Measurements from ENCODE around the gene LMO2.
"Not testable (repeated sequence)": the region's sequence is repeated elsewhere in the genome, so short reads cannot be mapped to it uniquely, and the experiment has no call there.

The LMO2 gene

DNA sequence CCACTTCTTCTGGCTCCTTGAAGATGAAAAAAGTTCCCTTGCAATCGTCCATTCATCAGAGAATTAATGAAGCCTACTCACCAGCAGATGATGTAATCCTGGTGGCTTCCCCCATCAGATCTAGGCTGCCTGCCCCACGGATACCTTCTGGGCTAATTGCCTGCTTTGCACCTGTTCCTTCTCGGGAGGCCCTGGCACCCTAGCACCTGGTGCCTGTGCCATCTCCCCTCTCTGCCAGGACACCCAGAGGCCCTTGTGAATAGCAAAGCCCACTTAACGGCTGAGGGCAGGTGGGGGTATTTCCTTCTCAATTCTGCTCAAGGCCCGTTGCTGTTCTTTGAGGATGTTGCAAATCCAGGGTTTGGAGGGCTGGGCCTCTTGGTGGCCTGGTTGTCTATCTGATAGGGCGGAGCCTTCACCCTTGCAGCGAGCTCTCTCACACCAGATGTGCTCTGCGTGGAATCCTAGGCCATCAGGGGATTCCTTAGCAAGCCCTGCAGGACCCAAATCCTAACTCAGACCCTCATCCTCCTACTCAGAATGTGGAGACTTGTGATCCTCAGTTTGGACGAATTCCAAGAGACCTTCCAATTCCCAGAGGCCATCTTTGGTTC is at the start of gene LMO2:
TSS of gene LMO2 (minus strand) at position 363 of the 614 bp plus-strand sequence. CDS start 22,360 bp downstream, outside the sequence.
- no peak for DNase-seq

DNA sequence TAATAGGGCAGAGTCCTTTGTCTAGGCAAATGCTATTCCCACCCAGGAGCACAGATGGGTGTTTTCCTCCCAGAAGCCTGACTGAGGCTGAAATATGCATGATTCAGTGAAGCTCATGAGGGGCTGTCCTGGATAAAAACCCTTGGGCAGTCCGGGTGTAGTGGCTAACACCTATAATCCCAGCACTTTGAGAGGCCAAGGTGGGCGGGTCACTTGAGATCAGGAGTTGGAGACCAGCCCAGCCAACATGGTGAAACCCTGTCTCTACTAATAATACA is 48.6 kb upstream of the LMO2 start:
- DNase-seq = no peak

DNA sequence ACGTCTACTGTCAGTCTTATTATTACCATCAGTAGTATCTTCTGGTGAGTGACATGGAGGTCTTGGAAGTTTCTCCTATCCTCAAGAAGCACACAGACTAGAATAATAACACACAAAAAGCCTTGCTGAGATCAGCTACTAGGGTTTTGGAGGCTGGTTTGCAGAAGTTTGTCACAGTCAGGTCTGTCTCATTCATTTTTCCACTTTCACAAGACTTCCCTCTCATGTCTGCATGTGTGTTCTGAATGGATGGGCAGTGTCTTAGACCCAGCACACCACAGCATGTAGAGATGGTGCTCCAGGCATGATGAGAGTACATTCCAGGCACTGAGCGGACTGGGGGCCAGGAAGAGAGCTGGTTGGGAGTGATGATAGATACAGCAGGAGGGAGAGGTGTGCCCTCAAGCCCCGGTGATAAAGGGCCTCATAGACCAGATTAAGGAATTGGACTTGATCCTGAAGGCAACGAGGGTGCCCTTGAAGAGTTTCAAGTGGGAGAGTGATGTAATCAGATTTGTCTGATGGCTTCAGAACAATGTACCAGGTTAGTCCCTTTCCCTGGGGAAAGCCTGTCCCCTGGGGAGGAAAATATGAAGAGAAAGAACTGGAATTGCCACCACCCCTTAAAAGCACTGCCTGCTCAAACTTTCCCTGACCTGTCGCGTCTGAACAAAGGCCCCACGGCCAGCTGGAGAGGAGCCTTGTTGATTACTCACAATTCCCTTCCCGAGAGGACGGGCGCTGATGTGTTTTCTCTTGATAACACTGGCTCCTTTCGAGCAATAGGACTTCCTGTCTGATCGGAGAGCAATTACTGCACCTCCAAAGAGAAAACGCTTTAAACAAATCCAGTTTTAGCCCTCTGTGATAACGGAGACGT is 45.1 kb upstream of the LMO2 start:
- DNase-seq = no peak

DNA sequence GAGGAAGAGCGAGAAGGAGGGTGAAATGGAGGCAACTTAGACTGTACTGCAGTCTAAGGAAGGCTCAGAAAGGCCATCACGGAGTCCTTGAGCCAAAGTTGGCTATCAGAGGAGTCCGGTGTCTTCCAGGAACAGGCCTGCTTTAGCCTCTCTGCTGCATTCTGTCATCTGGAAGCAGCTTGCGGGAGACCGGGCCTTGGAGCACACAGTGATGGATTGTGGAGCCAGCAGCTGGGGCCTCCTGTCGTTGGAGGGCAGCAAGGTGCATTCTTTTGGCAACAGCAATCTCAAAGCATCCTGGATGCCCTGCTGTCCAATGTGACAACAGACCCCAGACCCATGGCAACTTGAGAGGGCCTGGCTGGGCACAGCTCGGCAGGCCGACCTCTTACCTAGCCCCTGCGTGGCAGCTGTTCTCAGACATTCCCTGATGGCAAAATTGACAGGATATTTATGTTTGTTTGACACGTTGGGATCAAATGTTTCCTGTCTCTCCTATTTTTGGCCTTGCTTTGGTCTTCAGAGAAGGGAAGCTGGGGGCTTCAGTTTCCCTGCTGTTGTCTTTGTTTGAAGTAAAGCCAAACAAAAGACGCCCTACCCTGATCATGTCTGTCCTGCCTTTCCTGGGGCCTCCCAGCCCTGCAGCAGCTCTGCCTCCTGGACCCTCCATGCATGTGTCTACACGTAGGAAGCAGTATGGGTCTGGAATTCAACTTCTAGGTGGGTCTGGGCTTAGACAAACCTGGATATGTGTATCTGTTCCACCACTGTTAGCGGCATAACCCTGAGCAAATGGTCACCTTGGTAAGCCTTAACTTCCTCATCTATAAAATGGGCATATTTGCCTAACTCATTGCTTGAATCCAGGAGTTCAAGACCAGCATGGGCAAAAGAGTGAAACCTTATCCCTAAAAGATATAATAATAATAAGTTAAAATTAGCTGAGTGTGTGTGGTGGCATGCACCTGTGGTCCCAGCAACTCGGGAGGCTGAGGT is 43.9 kb upstream of the LMO2 start:
- DNase-seq = no peak

DNA sequence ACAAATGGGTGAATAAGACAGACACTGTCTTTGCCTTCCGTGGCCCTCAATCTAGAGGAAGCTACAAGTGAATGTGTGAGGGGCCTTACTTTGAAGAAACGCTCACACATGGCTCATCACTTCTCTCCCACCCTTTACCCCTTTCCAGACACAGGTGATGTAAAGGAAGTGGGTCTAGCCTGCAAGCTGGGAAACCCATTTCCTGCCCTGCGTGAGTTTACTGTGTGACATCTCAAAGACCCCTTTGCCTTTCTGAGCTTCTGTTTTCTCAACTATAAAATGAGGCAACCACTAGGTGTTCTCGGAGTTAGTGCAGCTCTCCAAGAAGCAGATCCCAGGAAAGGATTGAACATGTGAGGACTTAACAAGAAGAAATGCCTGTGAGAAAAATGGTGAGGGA is 43.1 kb upstream of the LMO2 start:
- DNase-seq = no peak

DNA sequence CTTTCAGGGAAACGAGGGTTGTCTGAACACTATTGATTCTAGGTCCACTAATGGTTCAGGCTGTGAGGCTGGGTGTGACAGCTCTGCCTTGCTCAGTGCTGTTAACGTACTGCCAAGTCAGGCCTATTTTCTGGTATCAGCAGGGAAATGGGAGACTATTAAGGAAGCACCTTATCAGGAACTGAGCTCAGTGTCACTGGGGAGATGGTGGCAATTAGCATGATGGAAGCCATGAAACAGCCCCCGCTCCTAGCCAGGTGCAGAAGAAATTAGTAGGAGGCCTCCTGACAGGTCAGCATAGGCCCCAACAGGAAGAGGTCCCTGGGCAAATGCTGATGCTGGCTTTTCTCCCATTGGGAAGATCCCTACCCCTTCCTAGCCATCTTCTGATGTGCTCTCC is 42.6 kb upstream of the LMO2 start:
- no peak for DNase-seq

DNA sequence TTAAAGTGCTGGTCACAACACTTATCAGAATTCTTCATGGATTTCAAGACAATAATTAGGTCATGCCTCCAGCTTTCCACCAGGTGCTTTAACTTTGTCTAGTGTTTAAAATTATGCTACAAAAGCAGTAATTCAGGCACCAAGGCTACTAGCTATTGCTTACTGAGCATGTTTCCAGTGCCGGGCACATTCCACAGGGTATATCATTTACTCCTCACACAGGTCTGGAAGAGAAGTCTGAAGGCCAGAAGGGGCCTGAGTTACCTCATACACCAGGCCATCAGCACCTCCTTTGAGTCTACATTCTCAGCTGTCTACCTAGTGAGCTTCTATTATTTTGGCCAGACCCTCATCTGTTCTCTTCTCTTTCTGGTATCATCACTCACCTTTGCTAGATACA is 41.7 kb upstream of the LMO2 start:
- no peak for DNase-seq

DNA sequence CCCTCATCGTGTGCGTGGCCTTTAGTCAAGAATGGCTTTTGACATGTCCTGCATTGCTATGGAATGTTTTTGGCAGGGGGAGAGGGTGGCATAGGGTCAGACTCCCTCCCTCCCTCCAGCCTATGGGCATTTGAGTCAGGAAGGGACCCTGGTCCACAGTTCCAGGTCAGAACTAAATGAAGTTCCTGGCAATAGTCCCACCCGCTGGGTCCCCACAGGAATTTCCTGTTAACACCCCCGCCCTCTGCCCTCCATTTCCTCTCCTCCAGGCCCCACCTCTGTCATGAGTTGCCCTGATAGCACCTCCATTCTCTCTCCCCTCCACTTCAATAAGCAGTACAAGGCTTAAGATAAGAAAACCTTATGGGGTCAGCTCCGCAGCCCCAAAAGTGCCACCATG is 40.8 kb upstream of the LMO2 start:
- DNase-seq = no peak

DNA sequence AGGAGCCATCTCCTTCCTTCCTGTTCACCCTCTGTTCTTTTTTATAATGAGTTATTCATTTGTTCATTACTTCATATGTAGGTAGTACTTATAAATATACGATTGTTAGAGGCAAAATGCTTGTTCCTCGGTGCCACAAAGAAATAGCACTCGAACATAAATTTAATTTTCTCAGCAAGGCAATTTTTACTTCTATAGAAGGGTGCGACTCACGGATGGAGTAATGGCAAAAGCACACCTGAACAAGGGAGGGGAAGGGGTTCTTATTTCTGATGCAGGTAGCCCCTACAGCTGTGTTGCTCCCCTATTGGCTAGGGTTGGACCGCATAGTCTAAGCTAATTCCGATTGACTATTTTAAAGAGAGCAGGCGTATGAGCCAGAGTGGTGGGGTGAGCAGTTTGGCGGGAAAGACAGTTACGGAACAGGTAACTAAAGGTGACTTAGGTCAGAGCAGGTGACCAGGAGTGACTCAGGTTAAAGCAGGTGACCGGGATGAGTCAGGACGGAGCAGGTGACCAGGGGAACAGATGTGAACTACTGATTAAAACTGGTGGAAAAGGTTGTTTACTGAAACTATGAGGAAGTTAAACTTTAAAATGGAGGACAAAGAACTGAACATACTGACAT is 40.0 kb upstream of the LMO2 start:
- DNase-seq = not testable (repeated sequence)

DNA sequence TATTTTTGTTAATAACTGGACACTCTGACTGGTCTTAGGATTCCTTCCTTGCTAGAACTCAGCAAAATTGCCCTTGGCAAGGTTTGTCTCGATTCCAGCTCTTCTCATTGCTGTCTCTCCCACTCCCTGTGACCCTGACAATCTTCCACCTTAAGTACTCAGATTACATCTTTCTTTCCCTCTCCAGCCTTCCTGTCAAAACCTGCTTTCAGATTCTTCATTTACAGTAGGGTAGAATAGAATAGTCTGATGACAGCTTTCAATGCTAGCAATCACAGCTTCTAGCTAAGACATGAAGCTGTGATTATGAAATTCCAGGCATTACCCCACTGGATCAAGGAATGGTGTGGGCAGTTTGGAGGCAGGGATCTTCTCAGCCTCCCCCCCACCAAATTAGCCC is 39.2 kb upstream of the LMO2 start:
- DNase-seq = no peak

DNA sequence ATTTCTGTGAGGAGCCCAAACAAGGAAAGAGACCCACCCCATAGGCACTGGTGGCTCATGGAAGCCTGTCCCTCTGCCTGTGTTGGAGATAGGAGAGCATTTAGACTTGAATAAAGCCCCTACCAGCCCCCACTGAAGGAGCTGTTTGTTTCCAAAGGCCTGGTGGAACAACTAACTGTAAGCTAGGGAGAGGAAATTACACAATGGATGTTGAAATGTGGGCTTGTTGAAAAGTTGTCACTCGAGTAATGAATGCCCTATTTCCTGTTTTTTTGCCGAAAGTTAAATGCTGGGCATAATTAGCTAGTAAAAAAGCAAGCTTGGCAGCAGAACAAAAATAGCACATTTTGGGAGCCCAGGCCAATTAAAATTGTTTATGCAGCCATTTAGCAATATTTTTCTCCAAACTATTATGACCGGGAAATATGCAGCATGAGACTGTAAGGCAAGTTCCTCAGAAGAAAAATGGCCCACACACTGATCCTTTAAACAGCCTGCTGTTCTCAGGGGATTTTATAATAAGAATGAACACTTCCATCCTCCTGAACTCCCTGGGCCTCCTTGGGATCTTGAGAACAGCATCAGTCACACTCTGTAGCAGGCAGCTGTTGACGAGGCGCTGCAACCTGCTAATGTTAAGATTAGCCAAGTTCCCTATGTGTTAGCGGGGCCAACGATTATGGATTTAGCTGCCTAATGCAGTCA is 38.6 kb upstream of the LMO2 start:
- no peak for DNase-seq

DNA sequence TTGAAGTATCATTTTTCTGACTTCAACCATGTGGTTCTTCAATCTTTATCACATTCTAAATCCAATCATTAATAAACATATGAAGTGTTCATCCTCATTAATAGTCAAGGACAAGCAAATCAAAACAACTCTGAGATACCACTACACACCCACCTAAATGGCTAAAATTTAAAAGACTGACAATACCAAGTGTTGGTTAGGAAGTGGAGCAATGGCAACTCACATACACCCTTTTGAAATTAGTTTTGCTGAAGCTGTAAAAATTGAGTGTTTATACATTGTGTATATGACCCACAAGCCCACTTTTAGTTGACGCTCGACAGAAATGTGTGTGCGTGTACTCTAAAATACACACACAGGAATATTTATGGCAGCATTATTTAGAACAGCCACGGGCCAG is 36.7 kb upstream of the LMO2 start:
- DNase-seq = no peak

DNA sequence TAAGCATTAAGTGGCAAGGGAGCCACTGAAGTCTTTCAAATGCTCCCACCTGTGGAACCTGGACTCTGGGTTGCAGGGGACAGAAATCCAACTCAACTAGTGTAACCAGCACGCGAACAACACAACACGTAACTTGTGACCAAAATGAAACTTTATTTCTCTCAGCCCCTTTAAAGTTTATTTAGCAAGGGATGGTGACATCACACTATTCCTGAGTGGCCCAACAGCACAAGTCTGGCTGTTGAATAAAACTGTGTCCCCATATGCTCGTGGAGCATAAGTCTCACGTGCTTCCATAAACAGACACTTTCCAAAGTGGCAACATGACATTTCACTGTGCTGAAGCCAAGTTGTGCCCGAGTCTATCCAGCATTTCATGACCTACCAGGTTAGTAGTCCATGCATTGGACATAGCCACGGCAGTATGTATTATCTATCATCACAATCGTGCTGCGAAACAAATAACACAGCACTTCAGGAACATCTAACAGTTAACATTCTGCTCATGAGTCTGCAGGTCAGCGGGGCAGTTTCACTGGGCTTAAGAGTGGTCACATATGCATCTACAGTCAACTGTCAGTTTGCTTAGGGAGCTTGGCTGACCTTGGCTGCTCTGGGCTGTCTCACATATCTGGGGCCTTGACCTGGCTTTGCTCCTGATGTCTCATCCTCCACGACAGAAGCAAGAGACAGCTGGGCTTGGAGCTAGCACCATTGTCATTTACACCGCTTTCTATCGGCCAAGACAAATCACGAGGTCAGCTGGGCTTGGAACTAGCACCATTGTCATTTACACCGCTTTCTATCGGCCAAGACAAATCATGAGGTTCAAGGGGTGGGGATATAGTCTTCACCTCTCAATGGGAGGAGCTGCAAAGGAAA is 35.0 kb upstream of the LMO2 start:
- DNase-seq = no peak

DNA sequence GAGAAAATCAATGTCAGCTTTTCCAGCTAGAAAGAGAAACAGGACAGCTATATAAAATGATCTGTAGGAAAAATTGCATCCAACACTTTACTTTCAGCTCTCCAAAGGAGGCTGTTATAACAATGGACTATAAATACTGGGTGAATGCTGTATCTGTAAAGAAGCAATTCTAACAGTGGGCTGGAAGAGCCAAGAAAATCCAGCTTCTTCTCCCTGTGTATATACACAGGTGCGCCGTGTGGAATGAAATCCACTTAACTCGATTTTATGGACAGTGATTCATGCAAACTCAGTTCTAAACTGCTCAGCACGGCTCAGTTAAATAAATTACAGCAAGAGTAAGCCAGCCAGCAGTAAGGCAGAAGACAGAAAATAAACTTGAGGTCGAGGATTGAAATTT is 32.5 kb upstream of the LMO2 start:
- DNase-seq = no peak

DNA sequence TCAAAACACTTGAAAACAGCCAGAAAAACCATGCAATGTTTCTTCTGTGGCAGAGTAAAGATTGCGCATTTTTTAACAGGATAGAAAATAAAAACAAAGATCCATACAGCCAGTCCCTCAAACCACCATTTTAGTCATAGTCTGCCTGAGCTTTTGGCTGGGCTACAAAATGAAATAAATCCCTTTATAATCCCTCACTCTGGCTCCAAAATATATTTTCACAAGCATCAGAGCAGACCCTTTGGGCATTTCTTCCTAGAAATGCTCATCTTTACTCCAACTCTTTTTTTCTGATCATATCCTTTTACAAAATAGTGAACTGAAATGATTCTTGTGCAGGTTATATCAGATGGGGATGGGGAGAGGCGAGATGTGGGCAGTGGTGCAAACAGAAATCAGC is 31.8 kb upstream of the LMO2 start:
- DNase-seq = no peak

DNA sequence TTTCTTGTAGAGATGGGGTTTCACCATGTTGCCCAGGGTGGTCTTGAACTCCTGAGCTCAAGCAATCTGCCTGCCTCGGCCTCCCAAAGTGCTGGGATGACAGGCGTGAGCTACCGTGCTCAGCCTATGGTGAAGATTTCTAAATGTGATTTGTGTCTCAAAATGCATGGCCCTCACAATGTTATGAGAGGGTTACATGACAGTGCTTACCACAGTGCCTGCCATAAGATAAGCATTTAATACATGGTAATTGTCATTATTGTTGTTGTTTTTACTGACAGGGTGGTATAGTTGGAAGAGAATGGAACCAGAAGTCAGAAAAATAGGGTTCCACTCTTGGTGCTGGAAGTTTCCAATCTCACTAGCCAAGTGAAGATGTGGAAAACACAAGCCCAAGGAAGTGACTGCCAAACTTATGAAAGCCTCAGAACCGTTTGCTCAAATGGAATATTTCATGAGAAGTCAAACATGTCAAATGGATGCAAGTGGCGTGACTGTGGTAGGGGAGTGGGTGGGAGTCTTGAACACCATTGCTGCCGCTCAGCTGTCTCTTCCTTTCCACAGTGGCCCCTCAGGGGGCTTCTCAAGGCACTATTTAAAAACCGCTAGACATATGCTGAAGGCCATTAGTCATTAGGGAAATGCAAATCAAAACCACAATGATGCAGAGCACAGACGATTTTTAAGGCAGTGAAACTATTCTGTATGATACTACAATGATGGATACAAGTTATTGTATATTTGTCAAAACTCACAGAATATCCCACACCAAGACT is 29.1 kb upstream of the LMO2 start:
- no peak for DNase-seq

DNA sequence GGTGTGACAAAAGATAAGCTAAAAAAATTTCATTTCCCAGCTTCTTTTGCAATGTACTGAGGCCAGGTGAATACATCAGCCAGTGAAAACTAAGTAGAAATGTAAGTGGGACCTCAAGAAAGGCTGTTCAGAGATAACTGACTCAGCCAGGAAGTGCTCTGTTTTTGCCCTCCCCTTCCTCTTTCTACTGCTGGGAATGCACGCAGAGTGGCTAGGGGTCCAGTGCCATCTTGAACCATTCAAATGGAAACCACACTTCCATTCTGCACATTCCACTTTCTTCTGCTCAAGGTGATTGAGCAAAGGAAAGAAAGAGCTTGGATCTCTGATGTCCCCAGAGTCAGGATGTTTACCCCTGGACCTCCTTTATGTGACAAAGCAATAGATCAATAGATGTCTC is 27.8 kb upstream of the LMO2 start:
- DNase-seq = no peak

DNA sequence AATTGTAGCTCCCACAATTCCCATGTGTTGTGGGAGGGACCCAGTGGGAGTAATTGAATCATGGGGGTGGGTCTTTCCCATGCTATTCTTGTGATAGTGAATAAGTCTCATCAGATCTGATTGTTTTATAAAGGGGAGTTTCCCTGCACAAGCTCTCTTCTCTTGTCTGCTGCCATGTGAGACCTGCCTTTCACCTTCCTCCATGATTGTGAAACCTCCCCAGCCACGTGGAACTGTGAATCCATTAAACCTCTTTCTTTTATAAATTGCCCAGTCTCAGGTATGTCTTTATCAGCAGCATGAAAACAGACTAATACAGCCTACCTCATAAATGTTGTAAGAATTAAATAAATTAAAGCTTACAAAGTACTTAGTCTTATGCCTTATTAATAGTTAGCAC is 25.5 kb upstream of the LMO2 start:
- DNase-seq = not testable (repeated sequence)

DNA sequence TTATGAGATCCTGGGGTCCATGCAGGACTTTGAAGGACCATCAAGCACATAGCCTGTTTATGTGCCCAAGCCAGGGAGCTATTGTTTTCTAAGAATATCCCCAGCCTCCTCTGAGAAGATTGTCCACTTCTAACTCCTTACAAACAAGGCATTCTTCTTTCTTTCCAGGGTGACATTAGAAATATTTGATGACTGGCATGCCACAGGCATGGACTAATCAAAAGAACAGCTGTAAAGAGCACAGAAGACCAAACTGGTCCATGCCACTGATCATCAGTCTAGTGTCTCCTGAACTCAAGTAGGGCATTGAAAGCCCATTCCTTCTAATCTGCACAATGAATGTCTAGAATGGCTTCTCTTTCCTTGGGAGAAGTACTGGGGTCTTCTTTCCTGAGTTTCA is 24.9 kb upstream of the LMO2 start:
- no peak for DNase-seq

DNA sequence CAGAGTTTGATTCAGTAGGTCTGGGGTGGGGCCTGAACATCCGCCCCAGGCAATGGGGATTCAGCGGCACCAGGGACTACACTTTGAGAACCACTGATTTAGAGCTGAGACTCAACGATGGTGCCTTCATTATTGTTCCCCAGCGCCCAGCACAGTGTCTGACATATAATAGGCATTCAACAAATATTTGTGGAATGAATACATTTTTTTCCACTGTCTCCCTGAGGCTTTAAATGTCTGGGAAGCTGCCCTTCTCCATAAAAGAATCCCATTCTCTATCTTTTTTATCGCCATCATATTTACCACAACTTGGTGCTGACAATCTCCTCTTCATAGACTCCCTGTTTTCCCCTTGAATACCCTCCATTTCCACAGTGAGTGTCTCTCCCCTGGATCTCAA is 23.6 kb upstream of the LMO2 start:
- no peak for DNase-seq

DNA sequence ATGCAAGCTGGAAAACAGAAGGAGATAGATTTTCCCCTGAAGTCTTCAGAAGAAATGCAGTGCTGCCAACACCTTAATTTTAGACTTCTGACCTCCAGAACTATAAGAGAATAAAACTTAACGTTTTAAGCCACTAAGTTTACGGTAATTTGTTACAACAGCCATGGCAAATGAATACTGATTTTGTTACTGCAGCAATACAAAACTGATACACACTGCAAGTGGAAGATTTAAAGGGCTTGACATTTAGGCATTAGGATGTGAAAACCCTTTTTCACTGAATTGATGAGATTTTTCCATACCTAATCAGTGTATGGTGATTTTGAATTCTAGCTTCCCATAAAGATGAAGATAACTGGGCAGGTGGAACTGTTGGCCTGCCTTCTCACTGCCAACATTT is 22.1 kb upstream of the LMO2 start:
- no peak for DNase-seq

All from activated CD4-positive, alpha-beta T cell treated with anti-CD3 and anti-CD28 coated beads for 4 hours (primary cell).